Measurements from ENCODE around the gene PKNOX2. TPM values are rescaled to one million over a fixed set of nuclear protein-coding genes. Genes with fewer than 3 reads are reported as not detected.

Gene PKNOX2
- total RNA-seq, 1 donor from 2014 or later: 8.7 TPM

DNA sequence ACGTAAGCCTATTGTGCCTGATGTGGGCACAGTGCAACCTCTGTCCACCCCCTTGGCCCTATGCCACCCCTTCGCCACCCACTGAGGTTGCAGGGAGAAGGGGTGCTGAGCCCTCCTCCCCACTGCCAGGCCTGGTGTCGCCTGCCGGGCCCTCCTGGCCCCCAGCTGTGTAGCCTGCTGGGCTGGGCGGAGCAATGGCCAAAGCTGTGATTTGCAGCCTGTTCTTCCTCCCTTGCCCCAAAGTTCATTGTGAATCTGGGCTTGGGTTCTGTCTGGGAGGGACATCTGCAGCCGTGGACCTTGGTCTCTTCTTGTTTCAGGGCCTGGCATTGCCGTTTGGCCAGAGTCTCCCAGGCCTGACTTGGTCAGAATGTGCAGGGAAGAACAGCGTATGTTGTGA, 121.9 kb downstream of the PKNOX2 start:
- no peaks in the 10 kb centered on the region for H3K9me3 Mint-ChIP-seq (ENCODE audit: unreplicated experiment)
- H3K27me3 Mint-ChIP-seq (ENCODE audit: unreplicated experiment): peaks cover 2% of the 10 kb centered on the region
- no peak overlapping the region for H3K4me3 Mint-ChIP-seq (ENCODE audit: unreplicated experiment)
- H3K27ac Mint-ChIP-seq (ENCODE audit: unreplicated experiment): no peak overlapping the region
- peaks cover 21% of the 10 kb centered on the region for H3K4me1 Mint-ChIP-seq (ENCODE audit: low read depth, unreplicated experiment)
- TF ChIP-seq, protein P1, sequence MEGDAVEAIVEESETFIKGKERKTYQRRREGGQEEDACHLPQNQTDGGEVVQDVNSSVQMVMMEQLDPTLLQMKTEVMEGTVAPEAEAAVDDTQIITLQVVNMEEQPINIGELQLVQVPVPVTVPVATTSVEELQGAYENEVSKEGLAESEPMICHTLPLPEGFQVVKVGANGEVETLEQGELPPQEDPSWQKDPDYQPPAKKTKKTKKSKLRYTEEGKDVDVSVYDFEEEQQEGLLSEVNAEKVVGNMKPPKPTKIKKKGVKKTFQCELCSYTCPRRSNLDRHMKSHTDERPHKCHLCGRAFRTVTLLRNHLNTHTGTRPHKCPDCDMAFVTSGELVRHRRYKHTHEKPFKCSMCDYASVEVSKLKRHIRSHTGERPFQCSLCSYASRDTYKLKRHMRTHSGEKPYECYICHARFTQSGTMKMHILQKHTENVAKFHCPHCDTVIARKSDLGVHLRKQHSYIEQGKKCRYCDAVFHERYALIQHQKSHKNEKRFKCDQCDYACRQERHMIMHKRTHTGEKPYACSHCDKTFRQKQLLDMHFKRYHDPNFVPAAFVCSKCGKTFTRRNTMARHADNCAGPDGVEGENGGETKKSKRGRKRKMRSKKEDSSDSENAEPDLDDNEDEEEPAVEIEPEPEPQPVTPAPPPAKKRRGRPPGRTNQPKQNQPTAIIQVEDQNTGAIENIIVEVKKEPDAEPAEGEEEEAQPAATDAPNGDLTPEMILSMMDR (IDR thresholded peaks at IDR 0.05; ENCODE audit: partially characterized antibody, unreplicated experiment): no peak
- DNase-seq: no peak
- no peaks in the 10 kb centered on the region for H3K36me3 Mint-ChIP-seq (ENCODE audit: unreplicated experiment)

DNA sequence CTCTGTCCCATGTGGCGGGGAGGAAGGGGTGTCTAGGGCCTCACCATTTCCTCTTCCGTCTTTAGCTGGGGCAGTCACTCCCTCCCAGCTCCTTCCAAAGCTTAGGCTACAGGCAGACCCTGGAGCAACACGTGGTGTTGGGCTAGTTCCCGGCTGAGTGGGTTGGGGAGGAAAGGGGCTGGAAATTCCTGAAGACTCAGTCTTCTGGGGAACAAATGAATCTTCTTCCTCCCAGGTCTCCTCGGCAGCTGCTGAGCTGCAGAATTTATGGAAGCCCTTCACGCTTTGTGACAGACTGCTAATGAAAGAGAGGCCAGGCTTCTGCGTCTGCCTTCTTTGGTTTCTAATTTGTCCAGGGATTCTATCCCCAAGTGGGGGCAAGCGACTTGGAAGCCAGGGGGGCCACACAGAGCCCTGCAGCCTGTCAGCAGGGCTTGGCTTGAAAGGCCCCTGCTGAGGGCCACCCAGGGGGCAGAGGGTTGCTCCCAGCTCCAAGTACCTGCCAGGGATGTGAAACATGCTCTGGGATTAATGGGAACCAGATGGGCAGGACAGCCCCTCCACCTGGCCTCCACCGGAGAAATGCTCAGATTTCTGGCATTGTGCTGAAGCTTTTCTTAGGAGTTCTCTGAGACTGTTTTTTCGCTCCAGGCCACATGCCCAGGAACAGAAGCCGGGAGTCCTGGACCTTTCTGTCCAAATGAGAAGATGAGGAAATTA, 123.1 kb downstream of the PKNOX2 start:
- Mint-ChIP-seq H3K9me3 (ENCODE audit: unreplicated experiment) (no peaks in the 10 kb centered on the region), H3K27ac (ENCODE audit: unreplicated experiment) (no peak overlapping the region), H3K36me3 (ENCODE audit: unreplicated experiment) (no peaks in the 10 kb centered on the region), H3K4me1 (ENCODE audit: low read depth, unreplicated experiment) (peaks cover 21% of the 10 kb centered on the region), H3K27me3 (ENCODE audit: unreplicated experiment) (peaks cover 2% of the 10 kb centered on the region), H3K4me3 (ENCODE audit: unreplicated experiment) (no peak overlapping the region)
- TF ChIP-seq, protein P1 (IDR thresholded peaks at IDR 0.05; ENCODE audit: partially characterized antibody, unreplicated experiment): no peak
- DNase-seq: no peak

DNA sequence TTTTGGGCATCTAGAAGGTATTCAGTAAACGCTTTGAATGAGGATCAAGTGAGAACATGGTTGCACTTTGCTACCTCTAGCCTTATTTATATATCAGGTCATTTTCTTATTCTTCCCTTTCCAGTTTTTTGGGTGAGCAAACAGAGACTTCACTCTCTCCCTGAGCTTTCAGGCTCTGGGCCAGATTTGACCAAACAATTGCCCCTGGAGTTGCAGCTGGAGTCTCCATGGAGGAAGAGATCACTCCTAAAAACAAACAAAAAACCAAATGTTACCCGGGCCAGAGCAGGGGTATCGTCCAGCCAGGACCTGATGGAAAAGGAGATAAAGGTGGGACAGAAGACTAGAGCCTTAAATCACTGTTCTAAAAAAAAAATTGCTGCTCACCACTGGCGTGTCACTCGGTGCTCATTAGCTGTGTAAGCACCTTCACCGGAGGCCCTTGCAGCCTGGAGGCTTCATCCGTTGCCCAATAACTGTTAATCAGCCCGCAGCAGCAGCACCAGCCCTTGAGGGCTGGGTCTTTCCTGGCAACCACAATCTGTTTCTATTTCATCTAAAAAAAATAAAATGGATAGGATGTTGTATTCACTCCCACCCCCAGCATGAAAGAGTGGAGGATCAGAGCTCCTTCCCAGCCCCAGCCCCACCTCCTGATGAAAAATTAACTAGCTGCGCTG, 125.0 kb downstream of the PKNOX2 start:
- no peaks in the 10 kb centered on the region for H3K9me3 Mint-ChIP-seq (ENCODE audit: unreplicated experiment)
- H3K4me1 Mint-ChIP-seq (ENCODE audit: low read depth, unreplicated experiment): peaks cover 18% of the 10 kb centered on the region
- no peak for DNase-seq
- peaks cover 2% of the 10 kb centered on the region for H3K27me3 Mint-ChIP-seq (ENCODE audit: unreplicated experiment)
- no peaks in the 10 kb centered on the region for H3K36me3 Mint-ChIP-seq (ENCODE audit: unreplicated experiment)
- TF ChIP-seq, protein P1 (IDR thresholded peaks at IDR 0.05; ENCODE audit: partially characterized antibody, unreplicated experiment): no peak
- no peak overlapping the region for H3K27ac Mint-ChIP-seq (ENCODE audit: unreplicated experiment)
- H3K4me3 Mint-ChIP-seq (ENCODE audit: unreplicated experiment): no peak overlapping the region

DNA sequence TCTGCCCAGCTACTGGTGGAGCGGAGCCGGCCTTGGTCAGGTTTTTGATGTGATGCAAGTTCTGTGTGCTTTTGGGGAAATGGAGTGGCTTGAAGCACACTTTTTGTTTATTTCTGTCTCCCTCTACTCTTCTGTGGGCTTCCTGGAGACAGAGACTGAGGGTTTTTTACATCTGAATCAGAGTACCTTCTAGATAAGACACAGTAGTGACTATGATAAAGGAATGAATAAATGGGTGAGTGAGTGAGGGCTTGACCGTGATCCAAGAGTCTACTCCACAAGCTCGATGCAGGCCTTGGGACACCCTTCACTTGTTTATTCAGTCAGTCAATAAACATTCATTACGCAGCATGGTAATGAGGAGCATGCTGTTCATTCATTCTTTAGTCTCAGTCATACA, 125.7 kb downstream of the PKNOX2 start:
- DNase-seq: no peak
- Mint-ChIP-seq H3K4me1 (ENCODE audit: low read depth, unreplicated experiment) (peaks cover 18% of the 10 kb centered on the region), H3K27me3 (ENCODE audit: unreplicated experiment) (peaks cover 3% of the 10 kb centered on the region), H3K27ac (ENCODE audit: unreplicated experiment) (no peak overlapping the region), H3K9me3 (ENCODE audit: unreplicated experiment) (no peaks in the 10 kb centered on the region), H3K4me3 (ENCODE audit: unreplicated experiment) (no peak overlapping the region), H3K36me3 (ENCODE audit: unreplicated experiment) (no peaks in the 10 kb centered on the region)
- TF ChIP-seq, protein P1 (IDR thresholded peaks at IDR 0.05; ENCODE audit: partially characterized antibody, unreplicated experiment): no peak

DNA sequence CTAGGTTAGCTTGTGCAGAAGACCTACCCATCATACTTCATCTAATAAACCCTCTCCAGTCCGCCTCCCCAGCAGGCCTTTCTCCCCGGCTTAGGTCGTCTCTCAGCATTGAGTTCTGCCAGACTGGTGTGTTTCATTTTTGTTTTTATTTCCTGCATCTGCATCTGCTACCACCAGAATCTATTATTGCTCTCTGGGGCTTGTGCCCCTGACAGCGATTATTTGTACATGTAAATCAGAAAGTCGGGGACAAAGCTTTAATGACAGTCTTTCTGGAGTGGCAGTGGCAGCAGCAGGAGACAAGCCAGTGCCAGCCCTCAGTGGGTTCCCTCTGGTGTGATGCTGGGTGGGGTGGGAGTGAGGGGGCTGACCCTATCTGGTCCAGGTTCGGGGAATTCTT, 127.5 kb downstream of the PKNOX2 start:
- H3K4me3 Mint-ChIP-seq (ENCODE audit: unreplicated experiment): no peak overlapping the region
- H3K36me3 Mint-ChIP-seq (ENCODE audit: unreplicated experiment): no peaks in the 10 kb centered on the region
- TF ChIP-seq, protein P1 (IDR thresholded peaks at IDR 0.05; ENCODE audit: partially characterized antibody, unreplicated experiment): no peak
- peaks cover 18% of the 10 kb centered on the region for H3K4me1 Mint-ChIP-seq (ENCODE audit: low read depth, unreplicated experiment)
- DNase-seq: no peak
- H3K9me3 Mint-ChIP-seq (ENCODE audit: unreplicated experiment): no peaks in the 10 kb centered on the region
- H3K27ac Mint-ChIP-seq (ENCODE audit: unreplicated experiment): no peak overlapping the region
- H3K27me3 Mint-ChIP-seq (ENCODE audit: unreplicated experiment): peaks cover 6% of the 10 kb centered on the region

Data from glutamatergic neuron (in vitro differentiated cells).